GM12873 (cell line): ENCODE data around the gene RAN.

ENCODE experiments used
- TF ChIP-seq, protein P1 (sequence below): IDR thresholded peaks from 2 replicates; pipeline ENCODE4 v1.5.1; 2012; ENCODE audit warnings: low read depth, mild to moderate bottlenecking, moderate library complexity, low read length, control low read depth; ENCODE audit not compliant: insufficient read depth; ENCODE audit errors: missing control alignments

The RAN gene

DNA sequence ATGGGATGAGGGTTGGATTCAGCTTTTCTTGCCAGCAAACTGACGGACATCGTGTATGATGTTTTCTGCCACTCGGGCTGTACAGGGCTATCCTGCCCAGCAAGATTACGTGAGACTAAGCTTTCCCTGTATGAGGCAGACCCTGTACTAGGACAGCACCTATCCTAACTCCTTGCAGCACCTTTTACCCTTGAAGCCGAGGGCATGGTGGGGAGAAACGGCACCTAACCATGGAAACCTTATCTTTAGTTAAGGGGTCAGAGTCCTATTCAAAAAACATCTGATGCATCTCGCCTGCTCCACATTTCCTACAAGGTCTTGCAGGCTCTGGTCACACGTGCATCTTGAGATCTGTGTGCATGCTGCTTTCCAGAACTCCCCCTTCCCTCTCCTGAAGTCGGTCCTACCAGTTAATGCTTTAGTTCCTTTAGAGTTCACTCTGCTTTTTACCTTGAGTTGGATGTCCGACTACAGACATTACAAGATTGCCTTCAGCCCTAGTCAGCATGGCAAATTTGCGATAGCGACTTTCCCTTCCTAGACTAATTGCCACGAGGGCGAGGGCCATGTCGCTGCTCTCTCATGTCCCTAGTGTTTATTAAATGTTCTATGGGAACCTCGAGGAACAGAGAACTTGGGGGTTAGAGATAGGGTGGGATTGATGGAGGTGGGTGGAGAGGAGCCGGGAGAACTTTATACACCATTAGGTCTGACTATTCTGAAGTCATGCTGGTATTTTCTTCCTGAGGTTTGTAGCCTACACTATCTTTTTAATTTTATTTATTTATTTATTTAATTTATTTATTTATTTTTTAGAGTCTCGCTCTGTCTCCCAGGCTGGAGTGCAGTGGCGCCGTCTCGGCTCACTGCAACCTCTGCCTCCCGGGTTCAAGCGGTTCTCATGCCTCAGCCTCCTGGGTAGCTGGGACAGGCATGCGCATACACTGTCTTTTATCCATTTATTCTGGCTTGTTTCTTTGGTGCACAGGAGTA lies 6.6 kb downstream of the RAN start:
- TF ChIP-seq, protein P1, sequence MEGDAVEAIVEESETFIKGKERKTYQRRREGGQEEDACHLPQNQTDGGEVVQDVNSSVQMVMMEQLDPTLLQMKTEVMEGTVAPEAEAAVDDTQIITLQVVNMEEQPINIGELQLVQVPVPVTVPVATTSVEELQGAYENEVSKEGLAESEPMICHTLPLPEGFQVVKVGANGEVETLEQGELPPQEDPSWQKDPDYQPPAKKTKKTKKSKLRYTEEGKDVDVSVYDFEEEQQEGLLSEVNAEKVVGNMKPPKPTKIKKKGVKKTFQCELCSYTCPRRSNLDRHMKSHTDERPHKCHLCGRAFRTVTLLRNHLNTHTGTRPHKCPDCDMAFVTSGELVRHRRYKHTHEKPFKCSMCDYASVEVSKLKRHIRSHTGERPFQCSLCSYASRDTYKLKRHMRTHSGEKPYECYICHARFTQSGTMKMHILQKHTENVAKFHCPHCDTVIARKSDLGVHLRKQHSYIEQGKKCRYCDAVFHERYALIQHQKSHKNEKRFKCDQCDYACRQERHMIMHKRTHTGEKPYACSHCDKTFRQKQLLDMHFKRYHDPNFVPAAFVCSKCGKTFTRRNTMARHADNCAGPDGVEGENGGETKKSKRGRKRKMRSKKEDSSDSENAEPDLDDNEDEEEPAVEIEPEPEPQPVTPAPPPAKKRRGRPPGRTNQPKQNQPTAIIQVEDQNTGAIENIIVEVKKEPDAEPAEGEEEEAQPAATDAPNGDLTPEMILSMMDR, result no peak

GRCh38 chr12:130879212-130879686 lies 7.4 kb downstream of the RAN start:
- TF ChIP-seq, protein P1, result no peak

- TF ChIP-seq, protein P1, result no peak
Measured at GRCh38 chr12:130879781-130880389, 8.0 kb downstream of the RAN start.

GRCh38 chr12:130880411-130880885 lies 8.6 kb downstream of the RAN start:
- TF ChIP-seq, protein P1, result no peak

DNA sequence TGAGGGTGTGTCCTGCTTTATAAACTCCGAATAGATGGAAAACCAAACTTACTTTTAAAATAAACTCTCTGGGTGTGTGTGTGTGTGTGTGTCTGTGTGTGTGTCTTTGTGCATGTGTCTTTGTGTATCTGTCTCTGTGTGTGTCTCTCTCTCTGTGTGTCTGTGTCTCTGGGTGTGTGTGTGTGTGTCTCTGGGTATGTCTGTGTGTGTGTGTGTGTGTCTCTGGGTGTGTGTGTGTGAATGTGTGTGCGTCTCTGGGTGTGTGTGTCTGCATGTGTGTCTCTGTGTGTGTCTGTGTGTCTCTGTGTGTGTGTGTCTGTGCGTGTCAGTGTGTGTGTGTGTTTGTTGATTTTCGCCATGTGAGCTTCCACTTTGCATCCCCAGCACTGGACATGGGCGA lies 9.2 kb downstream of the RAN start:
- TF ChIP-seq, protein P1, result no peak

DNA sequence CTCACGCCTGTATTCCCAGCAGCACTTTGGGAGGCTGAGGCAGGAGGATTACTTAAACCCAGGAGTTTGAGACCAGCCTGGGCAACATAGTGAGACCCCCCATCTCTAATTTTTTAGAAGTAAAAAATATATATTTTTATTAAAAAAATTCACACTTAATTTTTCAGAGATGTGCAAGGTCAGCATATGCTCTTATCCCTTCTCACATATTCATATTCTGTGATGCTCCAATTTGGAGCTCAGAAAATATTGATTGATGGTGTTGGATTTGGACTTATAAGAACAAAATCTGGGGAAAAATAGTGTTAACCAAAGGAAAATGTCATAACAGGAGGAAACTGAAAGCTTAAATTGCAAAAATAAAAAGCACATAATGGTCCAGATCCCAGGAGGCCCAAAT lies 9.7 kb downstream of the RAN start:
- TF ChIP-seq, protein P1, result no peak

DNA sequence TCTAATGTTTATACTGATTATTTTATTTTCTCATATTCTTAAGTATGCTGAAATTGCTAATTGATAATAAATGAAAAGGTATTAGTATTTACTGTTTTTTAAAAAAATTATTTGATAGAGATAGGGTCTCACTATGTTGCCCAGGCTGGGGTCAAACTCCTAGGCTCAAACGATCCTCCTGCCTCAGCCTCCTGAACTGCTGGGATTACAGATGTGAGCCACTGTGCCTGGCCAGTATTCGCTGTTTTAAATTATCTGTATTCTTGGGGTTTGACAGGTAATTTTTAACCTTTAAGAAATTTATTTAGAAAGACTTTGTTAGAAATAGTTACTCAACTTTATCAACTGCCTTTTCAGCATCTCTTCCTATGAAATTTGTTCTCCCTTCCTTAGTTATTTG lies 32.2 kb downstream of the RAN start:
- TF ChIP-seq, protein P1, result no peak
